Measurements from ENCODE around the gene ECI1. TPM values are rescaled to one million over a fixed set of nuclear protein-coding genes. Genes with fewer than 3 reads are reported as not detected.

ECI1 gene
- polyA plus RNA-seq, 4 donors = 86.1 to 246 (median 166) TPM

GRCh38 chr16:2284001-2284770 is 32.8 kb upstream of the ECI1 start:
- H3K36me3 ChIP-seq (ENCODE audit: control insufficient read depth in 3 of 3, insufficient read depth in 2 of 3, low read depth in 1 of 3, low read length in 3 of 3) = peaks cover 0 to 2% (median 2%) of the 10 kb centered on the region in 3 donors
- WGBS, 3 donors = 78 to 86% (median 84%) methylated on average over 37 of the region's 37 CpGs

GRCh38 chr16:2282866-2283555 is 31.6 kb upstream of the ECI1 start:
- FAIRE-seq (no peak), DNase-seq (no peak)
- H3K27me3 ChIP-seq (ENCODE audit: control insufficient read depth in 3 of 3, insufficient read depth in 3 of 3, low read length in 3 of 3) = peaks cover 0 to 11% (median 0%) of the 10 kb centered on the region in 3 donors
- H3K4me3 ChIP-seq (ENCODE audit: low read depth in 1 of 3, low read length in 3 of 3) = no peak overlapping the region
- WGBS, 3 donors = 64 to 80% (median 72%) methylated on average over 21 to 26 of the region's 26 CpGs
- H3K36me3 ChIP-seq (ENCODE audit: control insufficient read depth in 3 of 3, insufficient read depth in 2 of 3, low read depth in 1 of 3, low read length in 3 of 3) = peaks cover 0 to 2% (median 0%) of the 10 kb centered on the region in 3 donors
- no peaks in the 10 kb centered on the region for H3K4me1 ChIP-seq (ENCODE audit: control insufficient read depth in 3 of 3, insufficient read depth in 2 of 3, low read depth in 1 of 3, low read length in 2 of 3)
- no peak overlapping the region for H3K27ac ChIP-seq (ENCODE audit: low read depth in 1 of 3, low read length in 2 of 3)
- H3K9me3 ChIP-seq (ENCODE audit: control insufficient read depth in 2 of 2, insufficient read depth in 1 of 2, low read depth in 1 of 2, low read length in 1 of 2) = no peaks in the 10 kb centered on the region

More at GRCh38 chr16:2284001-2284770, 32.8 kb upstream of the ECI1 start:
- Histone ChIP-seq H3K4me3 (ENCODE audit: low read depth in 1 of 3, low read length in 3 of 3) (no peak overlapping the region), H3K9me3 (ENCODE audit: control insufficient read depth in 2 of 2, insufficient read depth in 1 of 2, low read depth in 1 of 2, low read length in 1 of 2) (no peaks in the 10 kb centered on the region), H3K4me1 (ENCODE audit: control insufficient read depth in 3 of 3, insufficient read depth in 2 of 3, low read depth in 1 of 3, low read length in 2 of 3) (no peaks in the 10 kb centered on the region), H3K27ac (ENCODE audit: low read depth in 1 of 3, low read length in 2 of 3) (no peak overlapping the region), H3K27me3 (ENCODE audit: control insufficient read depth in 3 of 3, insufficient read depth in 3 of 3, low read length in 3 of 3) (peaks cover 0 to 4% (median 0%) of the 10 kb centered on the region in 3 donors)
- DNase-seq (no peak), FAIRE-seq (no peak)

- 38 to 58% (median 43%) methylated on average over 5 of the region's 5 CpGs for WGBS, 3 donors
- no peak overlapping the region for H3K4me3 ChIP-seq (ENCODE audit: low read depth in 1 of 3, low read length in 3 of 3)
- peaks cover 0 to 15% (median 0%) of the 10 kb centered on the region in 3 donors for H3K27me3 ChIP-seq (ENCODE audit: control insufficient read depth in 3 of 3, insufficient read depth in 3 of 3, low read length in 3 of 3)
- H3K4me1 ChIP-seq (ENCODE audit: control insufficient read depth in 3 of 3, insufficient read depth in 2 of 3, low read depth in 1 of 3, low read length in 2 of 3) = no peaks in the 10 kb centered on the region
- H3K27ac ChIP-seq (ENCODE audit: low read depth in 1 of 3, low read length in 2 of 3) = no peak overlapping the region
- no peaks in the 10 kb centered on the region for H3K36me3 ChIP-seq (ENCODE audit: control insufficient read depth in 3 of 3, insufficient read depth in 2 of 3, low read depth in 1 of 3, low read length in 3 of 3)
- no peaks in the 10 kb centered on the region for H3K9me3 ChIP-seq (ENCODE audit: control insufficient read depth in 2 of 2, insufficient read depth in 1 of 2, low read depth in 1 of 2, low read length in 1 of 2)
- FAIRE-seq (no peak), DNase-seq (no peak)
These were observed 30.9 kb upstream of the ECI1 start for GRCh38 chr16:2282262-2282661.

- DNase-seq (no peak), FAIRE-seq (no peak)
- H3K27me3 ChIP-seq (ENCODE audit: control insufficient read depth in 3 of 3, insufficient read depth in 3 of 3, low read length in 3 of 3) = peaks cover 0 to 27% (median 0%) of the 10 kb centered on the region in 3 donors
- H3K27ac ChIP-seq (ENCODE audit: low read depth in 1 of 3, low read length in 2 of 3) = no peak overlapping the region
- no peak overlapping the region for H3K4me3 ChIP-seq (ENCODE audit: low read depth in 1 of 3, low read length in 3 of 3)
- H3K4me1 ChIP-seq (ENCODE audit: control insufficient read depth in 3 of 3, insufficient read depth in 2 of 3, low read depth in 1 of 3, low read length in 2 of 3) = no peaks in the 10 kb centered on the region
- WGBS, 3 donors = 64 to 78% (median 74%) methylated on average over 24 of the region's 24 CpGs
- no peaks in the 10 kb centered on the region for H3K36me3 ChIP-seq (ENCODE audit: control insufficient read depth in 3 of 3, insufficient read depth in 2 of 3, low read depth in 1 of 3, low read length in 3 of 3)
- H3K9me3 ChIP-seq (ENCODE audit: control insufficient read depth in 2 of 2, insufficient read depth in 1 of 2, low read depth in 1 of 2, low read length in 1 of 2) = no peaks in the 10 kb centered on the region
These were observed 29.7 kb upstream of the ECI1 start for GRCh38 chr16:2280981-2281542.

GRCh38 chr16:2280461-2280860 is 29.1 kb upstream of the ECI1 start:
- H3K4me1 ChIP-seq (ENCODE audit: control insufficient read depth in 3 of 3, insufficient read depth in 2 of 3, low read depth in 1 of 3, low read length in 2 of 3) = no peaks in the 10 kb centered on the region
- WGBS, 3 donors = 85 to 88% (median 87%) methylated on average over 8 of the region's 8 CpGs
- no peak for DNase-seq
- peaks cover 0 to 33% (median 0%) of the 10 kb centered on the region in 3 donors for H3K27me3 ChIP-seq (ENCODE audit: control insufficient read depth in 3 of 3, insufficient read depth in 3 of 3, low read length in 3 of 3)
- H3K4me3 ChIP-seq (ENCODE audit: low read depth in 1 of 3, low read length in 3 of 3) = no peak overlapping the region
- H3K36me3 ChIP-seq (ENCODE audit: control insufficient read depth in 3 of 3, insufficient read depth in 2 of 3, low read depth in 1 of 3, low read length in 3 of 3) = no peaks in the 10 kb centered on the region
- no peak for FAIRE-seq
- no peak overlapping the region for H3K27ac ChIP-seq (ENCODE audit: low read depth in 1 of 3, low read length in 2 of 3)
- no peaks in the 10 kb centered on the region for H3K9me3 ChIP-seq (ENCODE audit: control insufficient read depth in 2 of 2, insufficient read depth in 1 of 2, low read depth in 1 of 2, low read length in 1 of 2)

- 83 to 85% (median 85%) methylated on average over 21 to 26 of the region's 26 CpGs for WGBS, 3 donors
- Histone ChIP-seq H3K27me3 (ENCODE audit: control insufficient read depth in 3 of 3, insufficient read depth in 3 of 3, low read length in 3 of 3) (peaks cover 0 to 34% (median 0%) of the 10 kb centered on the region in 3 donors), H3K4me1 (ENCODE audit: control insufficient read depth in 3 of 3, insufficient read depth in 2 of 3, low read depth in 1 of 3, low read length in 2 of 3) (no peaks in the 10 kb centered on the region), H3K4me3 (ENCODE audit: low read depth in 1 of 3, low read length in 3 of 3) (no peak overlapping the region), H3K36me3 (ENCODE audit: control insufficient read depth in 3 of 3, insufficient read depth in 2 of 3, low read depth in 1 of 3, low read length in 3 of 3) (no peaks in the 10 kb centered on the region), H3K9me3 (ENCODE audit: control insufficient read depth in 2 of 2, insufficient read depth in 1 of 2, low read depth in 1 of 2, low read length in 1 of 2) (no peaks in the 10 kb centered on the region), H3K27ac (ENCODE audit: low read depth in 1 of 3, low read length in 2 of 3) (no peak overlapping the region)
- DNase-seq = no peak
- no peak for FAIRE-seq
These were observed 27.8 kb upstream of the ECI1 start for GRCh38 chr16:2278956-2279800.

- DNase-seq (no peak), FAIRE-seq (no peak)
These were observed 26.9 kb upstream of the ECI1 start for GRCh38 chr16:2278272-2278608.

More at GRCh38 chr16:2278272-2278608, 26.9 kb upstream of the ECI1 start:
- Histone ChIP-seq H3K9me3 (ENCODE audit: control insufficient read depth in 2 of 2, insufficient read depth in 1 of 2, low read depth in 1 of 2, low read length in 1 of 2) (no peaks in the 10 kb centered on the region), H3K36me3 (ENCODE audit: control insufficient read depth in 3 of 3, insufficient read depth in 2 of 3, low read depth in 1 of 3, low read length in 3 of 3) (peaks cover 0 to 4% (median 0%) of the 10 kb centered on the region in 3 donors), H3K4me1 (ENCODE audit: control insufficient read depth in 3 of 3, insufficient read depth in 2 of 3, low read depth in 1 of 3, low read length in 2 of 3) (no peaks in the 10 kb centered on the region), H3K4me3 (ENCODE audit: low read depth in 1 of 3, low read length in 3 of 3) (no peak overlapping the region), H3K27ac (ENCODE audit: low read depth in 1 of 3, low read length in 2 of 3) (no peak overlapping the region), H3K27me3 (ENCODE audit: control insufficient read depth in 3 of 3, insufficient read depth in 3 of 3, low read length in 3 of 3) (peaks cover 0 to 34% (median 0%) of the 10 kb centered on the region in 3 donors)
- 57 to 78% (median 70%) methylated on average over 14 of the region's 14 CpGs for WGBS, 3 donors
